Activated effector memory CD4-positive, alpha-beta T cell treated with Interleukin-2 at 50 U/mL for 16 hours (primary cell): ENCODE data around the gene NME1.
"Not testable (repeated sequence)": the region's sequence is repeated elsewhere in the genome, so short reads cannot be mapped to it uniquely, and the experiment has no call there.

Experiments used
- DNase-seq: peaks from one replicate; pipeline ENCODE4 v3.0.0-alpha.2; 2020

NME1 gene

GRCh38 chr17:51147650-51148049 lies 5.7 kb upstream of the NME1 start:
- no peak for DNase-seq

GRCh38 chr17:51149163-51149562 lies 4.2 kb upstream of the NME1 start:
- no peak for DNase-seq

GRCh38 chr17:51150932-51151331 lies 2.4 kb upstream of the NME1 start:
- no peak for DNase-seq

- DNase-seq: no peak
Measured at GRCh38 chr17:51152766-51153209, 571 bp upstream of the NME1 start.

GRCh38 chr17:51154176-51154575 lies 817 bp downstream of the NME1 start:
- no peak for DNase-seq

GRCh38 chr17:51155416-51155815 lies 2.1 kb downstream of the NME1 start:
- no peak for DNase-seq

GRCh38 chr17:51159604-51160003 lies 6.2 kb downstream of the NME1 start:
- no peak for DNase-seq

- DNase-seq: no peak
Measured at GRCh38 chr17:51161541-51161940, 8.2 kb downstream of the NME1 start.

GRCh38 chr17:51164911-51165679 lies 11.7 kb downstream of the NME1 start:
- no peak for DNase-seq

- peak; percentile 15 for DNase-seq
Measured at GRCh38 chr17:51165680-51166197, 12.4 kb downstream of the NME1 start.

GRCh38 chr17:51166198-51166986 lies 13.0 kb downstream of the NME1 start, which contains the start of gene NME2:
TSS of gene NME2 (plus strand) at chr17:51166411. CDS start at chr17:51166831, 420 bp downstream.
- peak; percentile 58 for DNase-seq

- peak; percentile 55 for DNase-seq
Measured at GRCh38 chr17:51166987-51167931, 13.9 kb downstream of the NME1 start.

- DNase-seq: no peak
Measured at GRCh38 chr17:51169340-51169739, 16.0 kb downstream of the NME1 start.

- no peak for DNase-seq
Measured at GRCh38 chr17:51170736-51171135, 17.4 kb downstream of the NME1 start.

- DNase-seq: not testable (repeated sequence)
Measured at GRCh38 chr17:51172030-51172429, 18.7 kb downstream of the NME1 start.

GRCh38 chr17:51180486-51180885 lies 27.1 kb downstream of the NME1 start:
- no peak for DNase-seq

- no peak for DNase-seq
Measured at GRCh38 chr17:51184124-51184523, 30.8 kb downstream of the NME1 start.

GRCh38 chr17:51185763-51186332 lies 32.5 kb downstream of the NME1 start:
- DNase-seq: no peak

- no peak for DNase-seq
Measured at GRCh38 chr17:51188271-51188833, 35.0 kb downstream of the NME1 start.

- DNase-seq: no peak
Measured at GRCh38 chr17:51189162-51189561, 35.8 kb downstream of the NME1 start.

GRCh38 chr17:51189628-51190027 lies 36.3 kb downstream of the NME1 start:
- no peak for DNase-seq

- no peak for DNase-seq
Measured at GRCh38 chr17:51191895-51192294, 38.5 kb downstream of the NME1 start.
